Inferior parietal cortex (tissue), 1 donor: ENCODE measurements around the gene LETM1.

Experiments used
- DNase-seq: peaks from one replicate; pipeline ENCODE4 v3.0.0-alpha.2; 2016; ENCODE audit errors: extremely low spot score

Gene LETM1

GRCh38 chr4:1763070-1763549 is 92.8 kb downstream of the LETM1 start:
- DNase-seq = no peak

GRCh38 chr4:1762264-1763010 is 93.5 kb downstream of the LETM1 start:
- no peak for DNase-seq
